KBM-7 (cell line): ENCODE results near the gene EVA1B.

Experiments
- DNase-seq: peaks from one replicate; pipeline ENCODE4 v3.0.0-alpha.2; 2015
- in situ Hi-C: fragments of 300-500 bp; cut with MboI; formaldehyde crosslinking; loops from 2 replicates; pipeline ENCODE4 v1.14.3; 2020; ENCODE audit warnings: low sequenced_read_pairs, low pct_unique_long_range_greater_than_20kb, mixed read lengths

EVA1B gene

GRCh38 chr1:36323636-36324352, at the start of gene EVA1B:
Gene EVA1B (minus strand): TSS chr1:36323645. CDS start chr1:36323037, 608 bp downstream.
- peak; percentile 89 for DNase-seq
- in situ Hi-C loops = no loop called here

- DNase-seq = no peak
- in situ Hi-C loops = no loop called here
Observed at GRCh38 chr1:36372617-36373016, 49.2 kb upstream of the EVA1B start.

GRCh38 chr1:36369061-36369861, 45.8 kb upstream of the EVA1B start:
- DNase-seq = peak; percentile 80
- in situ Hi-C loops = no loop called here

GRCh38 chr1:36367798-36368197, 44.4 kb upstream of the EVA1B start:
- in situ Hi-C loops = no loop called here

GRCh38 chr1:36367066-36367465, 43.6 kb upstream of the EVA1B start:
- in situ Hi-C loops = no loop called here
- DNase-seq = no peak

More at GRCh38 chr1:36367798-36368197, 44.4 kb upstream of the EVA1B start:
- no peak for DNase-seq

- in situ Hi-C loops = no loop called here
- DNase-seq = peak; percentile 73
Observed at GRCh38 chr1:36366091-36366661, 42.7 kb upstream of the EVA1B start.

- in situ Hi-C loops = no loop called here
- no peak for DNase-seq
Observed at GRCh38 chr1:36365381-36365780, 41.9 kb upstream of the EVA1B start.

GRCh38 chr1:36359911-36360550, 36.6 kb upstream of the EVA1B start:
- DNase-seq = no peak
- in situ Hi-C loops = no loop called here

- in situ Hi-C loops = no loop called here
- no peak for DNase-seq
Observed at GRCh38 chr1:36359383-36359782, 35.9 kb upstream of the EVA1B start.

GRCh38 chr1:36358514-36359084, 35.2 kb upstream of the EVA1B start:
- DNase-seq = no peak
- in situ Hi-C loops = no loop called here

GRCh38 chr1:36355811-36356210, 32.4 kb upstream of the EVA1B start:
- in situ Hi-C loops = no loop called here
- DNase-seq = no peak

- in situ Hi-C loops = no loop called here
- DNase-seq = no peak
Observed at GRCh38 chr1:36354486-36354885, 31.0 kb upstream of the EVA1B start.

GRCh38 chr1:36352910-36353878, 29.7 kb upstream of the EVA1B start:
- in situ Hi-C loops = no loop called here
- peak; percentile 16 for DNase-seq

GRCh38 chr1:36352125-36352909, 28.9 kb upstream of the EVA1B start:
- in situ Hi-C loops = no loop called here
- DNase-seq = no peak

GRCh38 chr1:36351227-36351977, 28.0 kb upstream of the EVA1B start:
- in situ Hi-C loops = no loop called here
- no peak for DNase-seq

GRCh38 chr1:36350659-36351226, 27.3 kb upstream of the EVA1B start:
- in situ Hi-C loops = no loop called here
- DNase-seq = peak; percentile 25

- no peak for DNase-seq
- in situ Hi-C loops = no loop called here
Observed at GRCh38 chr1:36349839-36350238, 26.4 kb upstream of the EVA1B start.
